Measurements from ENCODE around the gene TTC39A.

TTC39A gene

DNA sequence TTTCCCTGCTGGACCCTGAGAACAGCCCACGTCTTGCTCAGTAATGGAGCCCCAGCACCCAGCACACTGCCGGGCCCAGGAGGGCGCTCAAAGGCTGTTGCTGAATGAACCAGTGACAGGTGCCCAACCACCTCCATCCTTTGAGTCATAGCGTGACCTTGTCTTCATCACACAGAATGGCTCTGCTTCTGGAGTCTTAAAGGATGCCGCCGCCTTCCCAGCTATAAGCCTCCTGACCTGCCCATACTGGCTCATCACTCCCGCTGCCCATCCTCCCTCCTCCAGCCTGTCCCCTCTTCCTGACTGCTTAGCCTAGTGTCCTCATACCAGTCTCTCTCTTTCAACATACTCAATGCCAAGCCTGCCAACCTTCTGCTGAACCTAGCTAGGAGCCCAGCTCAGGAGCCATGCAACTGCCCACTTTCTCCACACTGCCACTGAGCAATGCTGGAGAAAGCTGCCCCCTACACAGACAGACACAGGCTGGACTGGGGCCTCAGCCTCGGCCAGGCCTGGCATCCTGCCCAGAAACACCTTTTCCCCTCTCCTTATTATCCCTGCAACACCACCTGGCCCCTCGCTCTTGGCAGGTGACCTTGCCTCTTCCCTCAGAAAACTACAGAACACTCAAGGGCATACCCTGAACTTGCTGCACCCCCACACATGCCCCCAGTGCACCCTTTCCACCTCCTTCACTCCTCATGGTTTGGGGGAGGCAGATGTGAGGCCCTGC is 14.1 kb downstream of the TTC39A start:
- no peak for DNase-seq
- peaks cover 14% of the 10 kb centered on the region for H3K4me1 Mint-ChIP-seq
- H3K4me3 Mint-ChIP-seq: no peak overlapping the region
- H3K27me3 Mint-ChIP-seq (ENCODE audit: low read depth, poor library complexity): peaks cover 9% of the 10 kb centered on the region
- no peaks in the 10 kb centered on the region for H3K9me3 Mint-ChIP-seq
- H3K36me3 Mint-ChIP-seq (ENCODE audit: low read depth): no peaks in the 10 kb centered on the region
- H3K27ac Mint-ChIP-seq: no peak overlapping the region
- TF ChIP-seq, protein P1, sequence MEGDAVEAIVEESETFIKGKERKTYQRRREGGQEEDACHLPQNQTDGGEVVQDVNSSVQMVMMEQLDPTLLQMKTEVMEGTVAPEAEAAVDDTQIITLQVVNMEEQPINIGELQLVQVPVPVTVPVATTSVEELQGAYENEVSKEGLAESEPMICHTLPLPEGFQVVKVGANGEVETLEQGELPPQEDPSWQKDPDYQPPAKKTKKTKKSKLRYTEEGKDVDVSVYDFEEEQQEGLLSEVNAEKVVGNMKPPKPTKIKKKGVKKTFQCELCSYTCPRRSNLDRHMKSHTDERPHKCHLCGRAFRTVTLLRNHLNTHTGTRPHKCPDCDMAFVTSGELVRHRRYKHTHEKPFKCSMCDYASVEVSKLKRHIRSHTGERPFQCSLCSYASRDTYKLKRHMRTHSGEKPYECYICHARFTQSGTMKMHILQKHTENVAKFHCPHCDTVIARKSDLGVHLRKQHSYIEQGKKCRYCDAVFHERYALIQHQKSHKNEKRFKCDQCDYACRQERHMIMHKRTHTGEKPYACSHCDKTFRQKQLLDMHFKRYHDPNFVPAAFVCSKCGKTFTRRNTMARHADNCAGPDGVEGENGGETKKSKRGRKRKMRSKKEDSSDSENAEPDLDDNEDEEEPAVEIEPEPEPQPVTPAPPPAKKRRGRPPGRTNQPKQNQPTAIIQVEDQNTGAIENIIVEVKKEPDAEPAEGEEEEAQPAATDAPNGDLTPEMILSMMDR (IDR thresholded peaks at IDR 0.05): no peak

DNA sequence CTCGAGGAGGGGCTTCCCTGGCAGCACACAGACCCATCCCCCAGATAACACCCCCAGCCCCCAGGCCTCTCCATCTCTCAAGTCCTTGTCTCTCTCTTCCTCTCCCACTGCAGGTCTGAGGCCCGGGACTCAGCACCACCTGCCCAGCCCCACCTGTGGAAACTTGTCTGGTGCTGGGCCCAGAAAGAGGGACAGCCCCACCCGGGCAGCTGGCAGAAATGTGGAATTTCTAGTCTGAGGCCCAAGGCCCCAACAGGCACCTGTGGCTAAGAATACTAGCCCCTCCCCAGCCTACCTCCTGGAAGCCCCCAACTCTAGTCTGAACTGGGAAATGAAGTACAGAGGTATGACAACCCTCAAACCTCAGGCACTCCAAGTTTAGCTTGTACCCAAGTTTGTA is 15.4 kb downstream of the TTC39A start:
- Mint-ChIP-seq H3K4me3 (no peak overlapping the region), H3K27ac (no peak overlapping the region), H3K9me3 (no peaks in the 10 kb centered on the region), H3K36me3 (ENCODE audit: low read depth) (no peaks in the 10 kb centered on the region), H3K4me1 (peaks cover 19% of the 10 kb centered on the region), H3K27me3 (ENCODE audit: low read depth, poor library complexity) (peaks cover 9% of the 10 kb centered on the region)
- TF ChIP-seq, protein P1 (IDR thresholded peaks at IDR 0.05): no peak
- DNase-seq: no peak

DNA sequence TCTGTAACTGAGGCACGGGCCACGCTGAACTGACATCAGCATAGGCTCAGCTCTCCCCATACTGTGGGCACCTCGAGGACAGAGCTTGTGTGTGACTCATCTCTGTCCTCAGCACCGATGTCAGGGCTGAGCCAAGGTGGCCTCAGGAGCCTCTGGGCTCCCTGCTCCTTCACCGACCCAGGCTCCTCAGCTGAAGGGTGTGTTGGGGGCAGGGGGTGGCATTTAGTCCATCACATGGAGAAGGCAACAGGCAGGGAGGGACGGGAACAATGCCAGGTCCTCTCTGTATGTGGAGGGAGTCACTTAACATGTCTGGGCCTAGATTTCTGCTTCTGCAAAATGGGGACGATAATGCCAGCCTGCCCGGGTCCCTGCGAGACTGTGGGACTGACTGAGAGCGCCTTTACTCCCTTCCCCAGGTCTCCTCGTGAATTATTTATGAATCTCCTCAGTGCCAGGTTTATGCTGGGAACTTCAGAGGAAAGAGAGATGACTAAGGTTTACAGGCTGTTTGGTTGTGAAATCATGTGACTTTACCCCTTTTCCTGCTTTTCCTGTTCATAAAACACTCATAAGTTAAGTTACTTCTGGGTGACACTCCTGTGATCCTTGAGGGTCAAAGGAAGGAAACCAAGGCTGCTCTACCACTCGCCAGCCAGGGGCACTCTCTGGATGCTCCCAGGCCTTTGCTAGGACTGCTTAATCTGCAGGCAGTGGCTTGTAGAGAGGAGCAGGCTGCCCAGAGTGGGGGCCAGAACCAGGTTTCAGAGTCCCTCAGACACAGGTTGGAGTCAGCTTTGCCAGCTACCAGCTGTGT is 16.2 kb downstream of the TTC39A start:
- no peaks in the 10 kb centered on the region for H3K9me3 Mint-ChIP-seq
- no peaks in the 10 kb centered on the region for H3K36me3 Mint-ChIP-seq (ENCODE audit: low read depth)
- DNase-seq: no peak
- peaks cover 19% of the 10 kb centered on the region for H3K4me1 Mint-ChIP-seq
- TF ChIP-seq, protein P1 (IDR thresholded peaks at IDR 0.05): no peak
- H3K27me3 Mint-ChIP-seq (ENCODE audit: low read depth, poor library complexity): peaks cover 11% of the 10 kb centered on the region
- H3K27ac Mint-ChIP-seq: no peak overlapping the region
- no peak overlapping the region for H3K4me3 Mint-ChIP-seq

DNA sequence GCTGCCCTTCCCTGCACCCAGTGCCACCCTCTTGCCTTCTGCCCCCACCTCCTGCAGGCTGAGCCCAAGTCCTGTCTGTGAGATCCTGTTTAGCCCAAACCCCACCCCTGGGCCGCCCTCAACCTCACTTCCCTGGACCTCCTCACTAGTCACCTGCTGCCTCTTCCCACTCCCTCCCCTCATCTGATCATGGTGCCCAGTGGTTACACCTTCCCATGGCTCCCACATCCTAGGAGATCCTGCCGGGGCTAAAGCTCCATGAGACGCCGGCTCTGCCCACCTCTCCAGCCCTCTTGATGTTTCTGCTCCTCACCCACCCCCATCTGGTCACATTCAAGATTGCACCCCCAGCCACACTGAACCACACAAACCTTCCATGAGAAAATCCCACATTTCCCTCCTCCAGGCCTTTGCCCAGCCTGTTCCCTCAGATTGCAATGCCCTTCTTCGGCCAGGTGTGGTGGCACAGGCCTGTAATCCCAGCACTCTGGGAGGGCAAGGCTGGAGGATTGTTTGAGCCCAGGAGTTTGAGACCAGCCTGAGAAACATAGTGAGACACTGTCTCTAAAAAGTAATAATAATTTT is 17.0 kb downstream of the TTC39A start:
- Mint-ChIP-seq H3K9me3 (no peaks in the 10 kb centered on the region), H3K27me3 (ENCODE audit: low read depth, poor library complexity) (peaks cover 11% of the 10 kb centered on the region), H3K4me3 (no peak overlapping the region), H3K36me3 (ENCODE audit: low read depth) (no peaks in the 10 kb centered on the region), H3K27ac (no peak overlapping the region), H3K4me1 (peaks cover 19% of the 10 kb centered on the region)
- TF ChIP-seq, protein P1 (IDR thresholded peaks at IDR 0.05): no peak
- DNase-seq: peak; percentile 20

DNA sequence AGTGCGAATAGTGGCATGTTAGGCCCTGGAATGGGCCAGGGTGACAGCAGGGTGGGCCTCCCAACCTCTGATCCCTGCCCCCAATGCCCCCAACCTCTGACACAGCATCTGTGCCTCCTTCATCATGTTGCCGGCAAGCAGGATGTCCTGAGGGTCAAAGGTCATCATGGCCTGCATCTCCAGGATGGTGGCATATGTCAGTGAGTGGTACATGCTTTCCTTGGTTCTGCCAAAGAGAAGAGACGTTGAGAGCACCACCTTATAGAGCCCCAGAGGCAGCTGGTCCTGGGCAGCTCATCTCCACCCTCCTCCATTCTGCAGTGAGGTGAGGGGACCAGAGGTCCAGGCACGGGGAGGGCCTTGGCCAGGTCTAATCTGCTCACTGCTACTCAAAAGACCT is 17.6 kb downstream of the TTC39A start:
- H3K4me3 Mint-ChIP-seq: no peak overlapping the region
- no peak overlapping the region for H3K27ac Mint-ChIP-seq
- no peak for DNase-seq
- peaks cover 19% of the 10 kb centered on the region for H3K4me1 Mint-ChIP-seq
- no peaks in the 10 kb centered on the region for H3K36me3 Mint-ChIP-seq (ENCODE audit: low read depth)
- H3K9me3 Mint-ChIP-seq: no peaks in the 10 kb centered on the region
- peaks cover 9% of the 10 kb centered on the region for H3K27me3 Mint-ChIP-seq (ENCODE audit: low read depth, poor library complexity)
- TF ChIP-seq, protein P1 (IDR thresholded peaks at IDR 0.05): no peak

All from nephron progenitor cell (in vitro differentiated cells).